GM10847 (cell line): Measurements from ENCODE around the gene ATG13.

Experiments
- POLR2A ChIP-seq: IDR thresholded peaks from 2 replicates; pipeline ENCODE4 v1.6.1; 2011; ENCODE audit not compliant: insufficient read length; ENCODE audit errors: extremely low read depth

Gene ATG13

GRCh38 chr11:46657186-46657585 lies 39.8 kb downstream of the ATG13 start:
- TF ChIP-seq POLR2A = no peak

DNA sequence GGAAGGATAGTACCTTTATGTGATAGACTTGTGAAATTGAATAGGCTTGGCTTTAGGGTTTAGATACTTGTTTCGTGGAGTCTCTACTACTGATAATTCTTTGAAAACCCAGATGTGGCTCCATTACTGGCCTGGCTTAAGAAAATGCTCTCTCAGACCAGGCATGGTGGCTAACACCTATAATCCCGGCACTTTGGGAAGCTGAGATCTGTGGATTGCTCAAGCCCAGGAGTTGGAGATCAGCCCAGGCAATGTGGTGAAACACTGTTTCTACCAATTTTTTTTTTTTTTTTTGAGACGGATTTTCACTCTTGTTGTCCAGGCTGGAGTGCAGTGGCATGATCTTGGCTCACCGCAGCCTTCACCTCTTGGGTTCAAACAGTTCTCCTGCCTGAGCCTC lies 40.9 kb downstream of the ATG13 start:
- no peak for TF ChIP-seq POLR2A

- TF ChIP-seq POLR2A = no peak
Measured at GRCh38 chr11:46659908-46660307, 42.6 kb downstream of the ATG13 start.

GRCh38 chr11:46661836-46662235 lies 44.5 kb downstream of the ATG13 start:
- TF ChIP-seq POLR2A = no peak

- no peak for TF ChIP-seq POLR2A
Measured at GRCh38 chr11:46662366-46662765, 45.0 kb downstream of the ATG13 start.

GRCh38 chr11:46663277-46663940 lies 46.1 kb downstream of the ATG13 start:
- no peak for TF ChIP-seq POLR2A

- TF ChIP-seq POLR2A = no peak
Measured at GRCh38 chr11:46664612-46665011, 47.3 kb downstream of the ATG13 start.

- TF ChIP-seq POLR2A = no peak
Measured at GRCh38 chr11:46665356-46665755, 48.0 kb downstream of the ATG13 start.

GRCh38 chr11:46666516-46666915 lies 49.2 kb downstream of the ATG13 start:
- TF ChIP-seq POLR2A = no peak

- TF ChIP-seq POLR2A = no peak
Measured at GRCh38 chr11:46667043-46667481, 49.7 kb downstream of the ATG13 start.

DNA sequence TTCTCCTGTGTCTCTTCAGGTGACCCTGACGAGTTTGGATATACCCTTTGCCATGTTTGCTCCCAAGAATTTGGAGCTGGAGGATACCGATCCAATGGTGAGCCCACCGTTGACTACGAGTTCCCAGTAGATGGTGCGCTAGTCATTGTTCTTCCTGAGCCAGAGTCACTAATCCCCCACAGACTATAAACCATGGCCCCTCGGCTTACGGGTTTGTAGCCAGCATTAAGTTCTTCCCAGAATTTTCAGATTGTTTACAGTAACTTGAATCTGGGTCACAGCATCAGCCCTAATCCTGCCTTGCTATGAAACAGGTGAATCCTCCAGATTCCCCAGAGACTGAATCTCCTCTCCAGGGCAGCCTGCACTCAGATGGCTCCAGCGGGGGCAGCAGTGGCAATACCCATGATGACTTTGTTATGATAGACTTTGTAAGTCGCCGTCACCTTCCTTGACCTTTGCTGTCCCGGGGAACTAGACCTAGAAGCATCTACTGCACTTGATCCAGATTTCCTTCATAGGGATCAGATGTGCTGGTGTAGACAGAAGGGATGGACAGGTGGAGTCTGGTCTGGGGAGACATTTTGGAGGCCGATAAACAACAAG lies 51.2 kb downstream of the ATG13 start:
- TF ChIP-seq POLR2A = no peak

DNA sequence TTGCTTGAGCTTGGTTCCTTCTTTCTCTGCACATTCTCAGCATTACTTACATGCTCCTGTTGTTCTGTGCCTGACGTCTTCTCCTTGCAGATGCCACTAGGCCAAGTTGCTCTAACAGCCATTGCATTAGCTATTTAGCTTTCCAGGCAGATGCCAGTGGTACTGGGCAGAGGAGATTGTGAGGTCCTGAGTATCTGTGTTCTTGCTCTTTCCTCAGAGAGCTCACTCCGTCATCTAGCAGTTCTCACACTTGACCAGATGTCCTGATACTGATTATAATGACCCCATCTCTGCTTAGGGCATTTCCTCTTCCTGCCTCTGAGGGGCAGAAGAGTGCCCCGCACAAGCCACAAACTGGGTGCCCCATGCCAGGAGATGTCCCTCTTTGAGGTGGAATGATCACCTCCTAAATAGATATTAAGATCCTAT lies 52.4 kb downstream of the ATG13 start:
- TF ChIP-seq POLR2A = no peak

- TF ChIP-seq POLR2A = no peak
Measured at GRCh38 chr11:46671958-46672315, 54.6 kb downstream of the ATG13 start.

- TF ChIP-seq POLR2A = no peak
Measured at GRCh38 chr11:46672381-46672839, 55.1 kb downstream of the ATG13 start.

DNA sequence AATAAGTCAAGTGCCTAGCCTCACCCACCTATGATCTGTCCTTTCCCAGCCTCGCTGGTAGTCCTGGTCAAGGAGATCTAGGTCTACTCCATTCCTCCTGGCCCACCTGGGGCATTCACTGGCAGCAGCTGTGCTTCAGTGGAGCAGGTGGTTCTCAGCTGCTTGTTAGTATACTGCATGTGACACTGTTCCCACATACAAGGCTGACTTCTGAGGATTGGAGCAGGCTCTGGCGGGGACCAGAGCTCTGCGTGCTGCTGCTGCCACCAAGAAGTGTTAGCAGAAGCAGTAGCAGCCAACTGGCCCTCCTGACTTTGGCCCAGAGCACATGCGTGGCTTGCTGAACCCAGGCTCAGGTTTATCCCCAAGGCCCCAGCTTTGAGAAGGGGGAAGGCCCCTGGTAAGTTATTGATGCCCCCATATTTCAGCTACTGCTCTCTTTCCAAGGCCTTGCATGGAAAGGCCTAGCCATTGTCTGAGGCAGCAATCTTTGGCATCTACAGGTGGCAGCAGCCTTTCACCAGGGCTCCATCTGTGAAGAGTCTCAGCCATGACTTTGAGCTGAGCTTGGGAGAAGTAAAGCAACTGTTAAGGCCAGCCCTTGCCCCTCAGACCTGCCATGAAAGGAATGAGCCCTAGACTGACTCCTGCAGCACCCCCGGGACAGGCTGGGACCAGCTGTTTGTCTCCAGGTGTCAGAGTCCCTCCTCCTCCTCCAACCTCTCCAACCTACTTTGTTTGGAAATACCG lies 56.5 kb downstream of the ATG13 start:
- TF ChIP-seq POLR2A = no peak
